NCI-H446 (cell line): ENCODE measurements around the gene CDK10.
"Not testable (repeated sequence)": the region's sequence is repeated elsewhere in the genome, so short reads cannot be mapped to it uniquely, and the experiment has no call there.

Source experiments
- DNase-seq, 2 experiments: peaks; one replicate each; lab custom pipeline; 2025; lab: John Stamatoyannopoulos, UW

Gene CDK10

GRCh38 chr16:89686520-89687091 is at the start of gene CDK10:
Gene CDK10 (plus strand): TSS chr16:89686689. CDS start chr16:89686711, 22 bp downstream.
- peak; percentile 71 to 90 for DNase-seq

- DNase-seq = no peak
Observed at GRCh38 chr16:89637379-89637778, 49.1 kb upstream of the CDK10 start.

- no peak for DNase-seq
Observed at GRCh38 chr16:89638455-89638854, 48.0 kb upstream of the CDK10 start.

- DNase-seq = no peak
Observed at GRCh38 chr16:89639385-89639784, 47.1 kb upstream of the CDK10 start.

- no peak for DNase-seq
Observed at GRCh38 chr16:89641458-89642119, 44.9 kb upstream of the CDK10 start.

GRCh38 chr16:89642574-89642973 is 43.9 kb upstream of the CDK10 start:
- DNase-seq = no peak

- no peak for DNase-seq
Observed at GRCh38 chr16:89643769-89644300, 42.7 kb upstream of the CDK10 start.

GRCh38 chr16:89645122-89645521 is 41.4 kb upstream of the CDK10 start:
- no peak for DNase-seq

GRCh38 chr16:89646270-89646669 is 40.2 kb upstream of the CDK10 start:
- no peak for DNase-seq

- DNase-seq = no peak
Observed at GRCh38 chr16:89646906-89647305, 39.6 kb upstream of the CDK10 start.

- no peak for DNase-seq
Observed at GRCh38 chr16:89651584-89651983, 34.9 kb upstream of the CDK10 start.

- no peak for DNase-seq
Observed at GRCh38 chr16:89653656-89654295, 32.7 kb upstream of the CDK10 start.

GRCh38 chr16:89655062-89655643 is 31.3 kb upstream of the CDK10 start:
- no peak for DNase-seq

GRCh38 chr16:89656435-89657121 is 29.9 kb upstream of the CDK10 start:
- DNase-seq = no peak

- peak; percentile 56 to 84 for DNase-seq
Observed at GRCh38 chr16:89657442-89658220, 28.9 kb upstream of the CDK10 start, which contains the start of the genes CHMP1A and SPATA33. Gene CHMP1A (minus strand): TSS chr16:89657708. CDS start chr16:89657588, 120 bp downstream. Gene SPATA33 (plus strand): TSS chr16:89657836. CDS start chr16:89657912, 76 bp downstream.

GRCh38 chr16:89658221-89658879 is 28.1 kb upstream of the CDK10 start:
- DNase-seq = no peak

- DNase-seq = no peak
Observed at GRCh38 chr16:89660146-89660545, 26.3 kb upstream of the CDK10 start.

GRCh38 chr16:89661215-89661614 is 25.3 kb upstream of the CDK10 start:
- no peak for DNase-seq

- not testable (repeated sequence) for DNase-seq
Observed at GRCh38 chr16:89664238-89664637, 22.3 kb upstream of the CDK10 start.

GRCh38 chr16:89667000-89667399 is 19.5 kb upstream of the CDK10 start:
- not testable (repeated sequence) for DNase-seq

GRCh38 chr16:89667633-89668032 is 18.9 kb upstream of the CDK10 start:
- no peak for DNase-seq
